Type B pancreatic cell (in vitro differentiated cells): Measurements from ENCODE around the gene LBR. TPM values are rescaled to one million over a fixed set of nuclear protein-coding genes. Genes with fewer than 3 reads are reported as not detected.
"Not testable (repeated sequence)": the region's sequence is repeated elsewhere in the genome, so short reads cannot be mapped to it uniquely, and the experiment has no call there.

ENCODE experiments used
- DNase-seq: peaks from one replicate; pipeline ENCODE4 v3.0.0; 2021; ENCODE audit warnings: mixed read lengths; ENCODE audit not compliant: unreplicated experiment; ENCODE audit errors: extremely low spot score
- H3K27ac Mint-ChIP-seq: 2 replicates; pipeline ENCODE4 v1.8.0; 2021; ENCODE audit warnings: mild to moderate bottlenecking, mixed read lengths
- H3K27me3 Mint-ChIP-seq: 2 replicates; pipeline ENCODE4 v1.8.0; 2021; ENCODE audit warnings: mixed read lengths
- H3K36me3 Mint-ChIP-seq: 2 replicates; pipeline ENCODE4 v1.8.0; 2021; ENCODE audit warnings: mixed read lengths
- H3K4me1 Mint-ChIP-seq: one replicate; pipeline ENCODE4 v1.8.0; 2021; ENCODE audit warnings: mixed read lengths; ENCODE audit not compliant: unreplicated experiment
- H3K4me3 Mint-ChIP-seq: 2 replicates; pipeline ENCODE4 v1.8.0; 2021; ENCODE audit warnings: mild to moderate bottlenecking, mixed read lengths
- H3K9me3 Mint-ChIP-seq: 2 replicates; pipeline ENCODE4 v1.8.0; 2021; ENCODE audit warnings: mixed read lengths
- CTCF ChIP-seq: fragments of 200-600 bp; sonication (generic); conservative IDR thresholded peaks from 2 replicates; pipeline ENCODE4 v1.5.0; 2021; ENCODE audit warnings: antibody characterized with exemption, mild to moderate bottlenecking
- total RNA-seq: library from RNA; stranded (reverse); gene quantifications from 2 replicates; pipeline ENCODE4 v1.2.1, GENCODE V29; 2021; ENCODE audit warnings: low replicate concordance

Gene LBR
- total RNA-seq, 1 donor from 2014 or later: 94.6 TPM

- H3K36me3 Mint-ChIP-seq: no peaks in the 10 kb centered on the region
- H3K9me3 Mint-ChIP-seq: no peaks in the 10 kb centered on the region
- H3K27ac Mint-ChIP-seq: peak overlapping the region; percentile 34
- H3K4me3 Mint-ChIP-seq: no peak overlapping the region
- H3K4me1 Mint-ChIP-seq: peaks cover 8% of the 10 kb centered on the region
- no peak for DNase-seq
- TF ChIP-seq CTCF: no peak
- peaks cover 7% of the 10 kb centered on the region for H3K27me3 Mint-ChIP-seq
These were observed 46.7 kb upstream of the LBR start for GRCh38 chr1:225474439-225474985.

GRCh38 chr1:225473676-225474438, 46.0 kb upstream of the LBR start:
- not testable (repeated sequence) for H3K9me3 Mint-ChIP-seq, H3K4me1 Mint-ChIP-seq, H3K4me3 Mint-ChIP-seq, H3K27me3 Mint-ChIP-seq, H3K36me3 Mint-ChIP-seq, DNase-seq
- H3K27ac Mint-ChIP-seq: peak overlapping the region; percentile 34

GRCh38 chr1:225473266-225473665, 45.4 kb upstream of the LBR start:
- H3K27me3 Mint-ChIP-seq, H3K27ac Mint-ChIP-seq, DNase-seq, H3K9me3 Mint-ChIP-seq, H3K4me3 Mint-ChIP-seq, H3K4me1 Mint-ChIP-seq, H3K36me3 Mint-ChIP-seq: not testable (repeated sequence)

- Mint-ChIP-seq H3K9me3 (no peaks in the 10 kb centered on the region), H3K4me3 (no peak overlapping the region), H3K36me3 (no peaks in the 10 kb centered on the region), H3K27me3 (no peaks in the 10 kb centered on the region), H3K4me1 (peaks cover 8% of the 10 kb centered on the region), H3K27ac (no peak overlapping the region)
- DNase-seq: peak; percentile 65
- TF ChIP-seq CTCF: no peak
These were observed 43.8 kb upstream of the LBR start for GRCh38 chr1:225471453-225472301.

GRCh38 chr1:225471109-225471452, 43.2 kb upstream of the LBR start:
- no peak for DNase-seq
- no peaks in the 10 kb centered on the region for H3K36me3 Mint-ChIP-seq
- H3K9me3 Mint-ChIP-seq: no peaks in the 10 kb centered on the region
- no peak overlapping the region for H3K4me3 Mint-ChIP-seq
- TF ChIP-seq CTCF: no peak
- H3K27ac Mint-ChIP-seq: no peak overlapping the region
- H3K4me1 Mint-ChIP-seq: peaks cover 8% of the 10 kb centered on the region
- H3K27me3 Mint-ChIP-seq: no peaks in the 10 kb centered on the region

GRCh38 chr1:225470211-225471108, 42.6 kb upstream of the LBR start:
- Mint-ChIP-seq H3K4me3 (no peak overlapping the region), H3K4me1 (peaks cover 10% of the 10 kb centered on the region), H3K27ac (no peak overlapping the region), H3K36me3 (no peaks in the 10 kb centered on the region), H3K9me3 (no peaks in the 10 kb centered on the region), H3K27me3 (no peaks in the 10 kb centered on the region)
- DNase-seq: no peak
- TF ChIP-seq CTCF: no peak
